ENCODE measurements around the gene FOLH1.
"Not testable (repeated sequence)": the region's sequence is repeated elsewhere in the genome, so short reads cannot be mapped to it uniquely, and the experiment has no call there.

The FOLH1 gene

DNA sequence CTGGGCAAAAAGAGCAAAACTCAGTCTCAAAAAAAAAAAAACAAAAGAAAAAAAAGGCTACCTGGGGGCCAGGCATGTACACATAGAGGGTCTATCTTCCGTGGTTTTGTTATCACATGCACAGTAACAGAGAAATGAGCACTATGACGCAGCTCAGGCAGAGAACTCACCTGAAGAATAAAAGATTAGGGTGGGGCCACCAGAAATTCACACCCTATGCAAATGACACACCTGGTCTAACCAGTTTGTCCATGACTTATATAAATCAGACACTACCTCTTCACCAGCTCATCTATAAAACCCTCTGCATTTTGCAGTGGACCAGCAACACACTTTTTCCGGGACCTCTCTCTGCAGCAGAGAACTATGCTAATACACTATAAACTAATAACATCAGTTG is 30.5 kb downstream of the FOLH1 start:
- DNase-seq (ENCODE audit: low read depth): not testable (repeated sequence)

DNA sequence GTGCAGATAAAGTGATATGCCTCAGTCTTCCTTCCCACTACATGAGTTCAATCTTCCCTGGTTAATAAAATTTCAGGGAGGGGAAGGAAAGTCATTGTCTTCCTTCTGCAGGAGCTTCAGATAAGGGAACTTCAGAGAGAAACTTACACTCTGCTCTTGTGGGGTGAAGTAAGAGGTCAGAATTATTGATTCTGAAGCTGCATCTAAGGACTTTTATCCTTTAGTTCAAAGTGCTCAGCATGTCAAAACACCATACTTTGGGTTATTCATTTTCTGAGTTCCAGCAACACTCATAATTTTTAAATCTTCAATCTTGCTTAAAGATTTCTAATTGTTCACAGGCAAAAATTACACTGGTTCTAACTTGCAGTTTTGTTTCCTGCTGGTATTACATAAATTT is 33.0 kb downstream of the FOLH1 start:
- DNase-seq (ENCODE audit: low read depth): not testable (repeated sequence)

DNA sequence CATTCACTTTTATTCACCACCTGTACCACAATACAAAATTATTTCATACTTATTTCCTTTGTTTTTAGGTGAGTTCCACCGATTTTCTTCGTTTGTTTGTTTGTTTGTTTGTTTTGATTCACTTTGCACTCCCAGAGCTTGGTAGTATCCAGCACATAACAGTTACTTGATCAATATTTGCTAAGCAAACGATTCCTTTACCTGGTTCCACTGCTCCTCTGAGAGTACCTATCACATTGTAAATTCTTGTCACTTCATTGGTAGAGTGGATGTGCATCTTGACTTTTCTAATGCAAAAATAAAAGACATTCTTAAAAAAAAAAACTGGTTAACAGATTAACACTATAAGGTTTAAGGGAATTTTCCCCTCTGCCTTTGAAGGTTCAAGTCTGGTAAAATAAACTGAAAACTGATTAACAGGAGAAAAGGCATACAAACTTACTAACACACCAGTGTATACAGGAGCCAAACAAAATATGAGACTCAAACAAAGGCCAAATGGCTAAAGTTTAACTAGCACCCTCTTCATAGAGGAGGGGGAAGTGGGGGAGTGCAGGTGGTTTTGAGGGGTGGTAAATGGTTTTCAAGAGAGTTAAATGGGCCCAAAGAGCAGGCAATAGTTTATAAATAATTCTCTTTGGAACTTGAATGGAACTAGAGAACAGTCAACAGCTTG is 33.6 kb downstream of the FOLH1 start:
- not testable (repeated sequence) for DNase-seq (ENCODE audit: low read depth)

DNA sequence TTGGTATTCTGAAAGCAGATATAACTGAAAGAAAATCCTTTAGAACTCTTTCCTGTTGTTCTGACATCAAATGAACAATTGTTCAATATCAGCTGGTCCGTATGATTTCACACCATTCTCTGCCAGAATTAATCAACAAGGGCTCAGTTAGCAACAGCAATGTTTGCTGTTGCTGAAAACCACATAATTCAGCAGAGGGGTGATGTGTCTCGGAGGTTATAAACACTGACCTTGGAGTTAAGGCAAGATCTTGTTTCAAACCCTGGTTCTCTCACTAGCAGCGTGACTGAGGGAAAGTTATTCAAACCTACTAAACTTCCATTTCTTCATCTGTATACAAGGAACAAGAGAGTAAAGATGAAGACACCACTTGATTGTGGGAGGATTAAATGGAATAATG is 36.8 kb downstream of the FOLH1 start:
- not testable (repeated sequence) for DNase-seq (ENCODE audit: low read depth)

DNA sequence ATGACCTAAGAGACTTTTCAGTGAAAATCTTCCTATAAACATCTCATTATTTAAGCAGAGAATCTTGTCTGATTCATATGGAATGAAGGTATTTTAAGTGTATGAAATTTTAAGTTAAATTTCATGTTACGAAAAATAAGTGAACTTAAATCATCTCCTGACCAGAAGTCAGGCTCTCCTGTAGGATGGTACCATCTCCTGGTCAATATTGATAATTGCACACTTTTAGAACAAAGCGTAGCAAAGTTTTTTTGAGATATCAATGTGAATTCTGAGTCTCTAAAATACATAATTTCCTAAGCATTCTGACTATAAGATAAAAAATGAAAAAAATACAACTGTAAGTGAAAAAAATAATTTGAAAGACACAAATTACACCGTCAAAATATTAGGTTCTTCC is 38.8 kb downstream of the FOLH1 start:
- not testable (repeated sequence) for DNase-seq (ENCODE audit: low read depth)

DNA sequence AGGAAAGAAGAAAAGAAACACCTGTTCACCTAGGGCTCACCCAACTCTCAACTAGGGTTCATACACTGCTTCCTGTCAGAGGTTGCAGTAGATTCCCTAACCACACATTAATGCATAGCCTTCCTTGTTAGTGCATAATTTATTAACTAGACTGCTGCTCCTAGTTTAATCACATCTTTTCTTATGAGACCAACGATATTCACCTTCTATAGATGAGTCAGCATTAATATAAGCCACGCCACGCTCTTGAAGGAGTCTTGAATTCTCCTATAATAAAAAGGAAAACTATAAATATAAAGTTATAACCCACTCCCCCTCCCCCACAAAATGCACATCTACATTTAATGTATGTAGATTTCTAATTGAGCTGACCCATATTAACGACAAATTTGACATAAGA is 39.4 kb downstream of the FOLH1 start:
- DNase-seq (ENCODE audit: low read depth): not testable (repeated sequence)

DNA sequence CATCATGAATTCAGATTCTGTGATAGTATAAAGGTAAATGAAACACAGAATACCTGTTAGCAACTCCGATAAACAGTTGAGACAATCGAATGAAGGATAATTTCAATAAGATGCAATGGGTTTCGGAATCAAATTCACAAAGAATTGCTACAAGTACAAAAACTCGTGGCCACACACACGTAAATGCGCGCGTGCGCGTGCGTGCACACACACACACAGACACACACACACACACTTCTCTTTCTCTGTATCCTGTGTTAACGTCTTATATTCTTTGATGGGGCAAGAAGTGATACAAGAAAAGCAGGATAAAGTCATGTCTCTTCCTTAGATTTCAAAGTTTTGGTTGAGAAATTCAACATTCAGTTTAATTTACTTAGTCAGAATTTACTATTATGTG is 57.2 kb downstream of the FOLH1 start:
- no peak for DNase-seq (ENCODE audit: low read depth)

DNA sequence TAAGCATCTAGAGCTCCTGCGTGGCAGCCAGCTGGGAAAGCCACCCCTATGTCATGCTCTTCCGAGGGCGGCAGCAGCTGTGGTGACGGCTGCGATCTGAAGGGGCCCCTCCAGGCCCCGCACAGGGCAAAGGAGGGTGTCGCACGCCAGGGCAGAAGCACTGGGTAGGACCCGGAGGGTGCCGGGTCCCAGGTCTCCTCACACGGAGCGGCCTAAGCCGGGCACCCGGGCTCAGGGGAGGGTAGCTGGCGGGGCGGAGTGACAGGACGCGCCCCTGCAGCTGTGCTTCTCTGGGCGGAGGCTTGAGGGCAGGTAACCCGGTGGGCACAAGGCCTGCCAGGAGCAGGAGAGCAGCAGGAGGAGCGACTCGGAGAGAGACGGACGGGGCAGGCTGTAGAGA is 106.0 kb downstream of the FOLH1 start:
- DNase-seq (ENCODE audit: low read depth): not testable (repeated sequence)
